SK-N-SH (cell line): ENCODE measurements around the gene RPS6KA2.

Source experiments
- CTCF ChIP-seq: fragments of 200-600 bp; sonication (generic); IDR thresholded peaks from 2 replicates; pipeline ENCODE4 v1.6.1; 2017; ENCODE audit warnings: antibody characterized with exemption, mild to moderate bottlenecking, moderate library complexity
- EP300 ChIP-seq, 2 experiments: IDR thresholded peaks; 2 replicates each; pipeline versions ENCODE4 v1.4.0 to v1.6.1; 2012; ENCODE audit warnings: borderline replicate concordance in 1 of 2, low read depth in 1 of 2, low read length in 1 of 2
- EZH2phosphoT487 ChIP-seq: fragments of 200-600 bp; sonication (generic); IDR thresholded peaks from 2 replicates; pipeline ENCODE4 v1.6.1; 2017; ENCODE audit warnings: low read depth, mixed run types, mild to moderate bottlenecking, antibody characterized with exemption, moderate library complexity, borderline replicate concordance
- FOXM1 ChIP-seq: IDR thresholded peaks from 2 replicates; pipeline ENCODE4 v1.4.0; 2012; ENCODE audit warnings: low read depth, mild to moderate bottlenecking
- JUND ChIP-seq: IDR thresholded peaks from 2 replicates; pipeline ENCODE4 v1.4.0; 2012
- POLR2AphosphoS5 ChIP-seq: IDR thresholded peaks from 2 replicates; pipeline ENCODE4 v1.6.1; 2012; ENCODE audit warnings: low read depth, low read length
- RFX5 ChIP-seq: IDR thresholded peaks from 2 replicates; pipeline ENCODE4 v1.6.1; 2012; ENCODE audit warnings: mild to moderate bottlenecking, improper control_type of control experiment, low read length
- RXRA ChIP-seq: IDR thresholded peaks from 2 replicates; pipeline ENCODE4 v1.4.0; 2012; ENCODE audit warnings: low read depth, mild to moderate bottlenecking, borderline replicate concordance
- SMC3 ChIP-seq: IDR thresholded peaks from 2 replicates; pipeline ENCODE4 v1.6.1; 2012; ENCODE audit warnings: low read depth, low read length, improper control_type of control experiment
- TCF12 ChIP-seq: IDR thresholded peaks from 2 replicates; pipeline ENCODE4 v1.4.0; 2012
- USF2 ChIP-seq: fragments of 150-350 bp; IDR thresholded peaks from 2 replicates; pipeline ENCODE4 v1.6.1; 2017; ENCODE audit warnings: antibody characterized with exemption, low read length, low read depth, borderline replicate concordance
- YY1 ChIP-seq: IDR thresholded peaks from 2 replicates; pipeline ENCODE4 v1.4.0; 2012; ENCODE audit warnings: low read depth, mild to moderate bottlenecking

GRCh38 chr6:166505133-166505905, 121.7 kb downstream of the RPS6KA2 start:
- TF ChIP-seq RFX5 (no peak), EP300 (IDR thresholded peaks at IDR 0.05; ENCODE audit: borderline replicate concordance in 1 of 2, low read depth in 1 of 2, low read length in 1 of 2) (no peak), FOXM1 (no peak), CTCF (no peak), TCF12 (no peak), RXRA (no peak), EZH2phosphoT487 (no peak), YY1 (no peak), USF2 (no peak), POLR2AphosphoS5 (no peak), JUND (no peak), SMC3 (no peak)
